ENCODE data around the gene TRAPPC12. TPM values are rescaled to one million over a fixed set of nuclear protein-coding genes. Genes with fewer than 3 reads are reported as not detected.

The TRAPPC12 gene
- total RNA-seq, 1 donor from 2014 or later = 94.8 TPM

DNA sequence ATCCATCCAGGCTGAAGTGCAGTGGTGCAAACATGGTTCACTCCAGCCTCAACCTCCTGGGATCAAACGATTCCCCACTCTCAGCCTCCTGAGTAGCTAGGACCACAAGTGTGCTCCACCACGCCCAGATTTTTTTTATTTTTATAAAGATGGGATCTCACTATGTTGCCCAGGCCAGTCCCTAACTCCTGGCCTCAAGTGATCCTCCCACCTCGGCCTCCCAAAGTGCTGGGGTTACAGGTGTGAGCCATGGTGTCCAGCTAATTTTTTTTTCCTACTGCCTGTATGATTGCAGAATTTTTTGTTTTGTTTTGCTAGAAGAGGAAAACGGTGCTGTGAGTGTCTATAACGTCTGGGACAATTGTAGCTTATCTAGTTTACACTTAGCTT, 101.5 kb downstream of the TRAPPC12 start:
- no peak for TF ChIP-seq POLR2A (IDR thresholded peaks at IDR 0.05)
- TF ChIP-seq, protein P1, sequence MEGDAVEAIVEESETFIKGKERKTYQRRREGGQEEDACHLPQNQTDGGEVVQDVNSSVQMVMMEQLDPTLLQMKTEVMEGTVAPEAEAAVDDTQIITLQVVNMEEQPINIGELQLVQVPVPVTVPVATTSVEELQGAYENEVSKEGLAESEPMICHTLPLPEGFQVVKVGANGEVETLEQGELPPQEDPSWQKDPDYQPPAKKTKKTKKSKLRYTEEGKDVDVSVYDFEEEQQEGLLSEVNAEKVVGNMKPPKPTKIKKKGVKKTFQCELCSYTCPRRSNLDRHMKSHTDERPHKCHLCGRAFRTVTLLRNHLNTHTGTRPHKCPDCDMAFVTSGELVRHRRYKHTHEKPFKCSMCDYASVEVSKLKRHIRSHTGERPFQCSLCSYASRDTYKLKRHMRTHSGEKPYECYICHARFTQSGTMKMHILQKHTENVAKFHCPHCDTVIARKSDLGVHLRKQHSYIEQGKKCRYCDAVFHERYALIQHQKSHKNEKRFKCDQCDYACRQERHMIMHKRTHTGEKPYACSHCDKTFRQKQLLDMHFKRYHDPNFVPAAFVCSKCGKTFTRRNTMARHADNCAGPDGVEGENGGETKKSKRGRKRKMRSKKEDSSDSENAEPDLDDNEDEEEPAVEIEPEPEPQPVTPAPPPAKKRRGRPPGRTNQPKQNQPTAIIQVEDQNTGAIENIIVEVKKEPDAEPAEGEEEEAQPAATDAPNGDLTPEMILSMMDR (IDR thresholded peaks at IDR 0.05) = no peak
- TF ChIP-seq POLR2AphosphoS5 (IDR thresholded peaks at IDR 0.05; ENCODE audit: insufficient read depth in 1 of 2, low read depth in 1 of 2) = no peak
- peaks cover 0 to 23% of the 10 kb centered on the region in 2 donors for H3K36me3 ChIP-seq
- intact Hi-C loops (cut with DNase I) = no loop called here
- no peak for DNase-seq (ENCODE audit: extremely low spot score in 2 of 2)
- no peaks in the 10 kb centered on the region for H3K4me1 ChIP-seq
- no peak overlapping the region for H3K27ac ChIP-seq
- H3K4me3 ChIP-seq = no peak overlapping the region
- no peaks in the 10 kb centered on the region for H3K27me3 ChIP-seq
- H3K9me3 ChIP-seq = no peaks in the 10 kb centered on the region

DNA sequence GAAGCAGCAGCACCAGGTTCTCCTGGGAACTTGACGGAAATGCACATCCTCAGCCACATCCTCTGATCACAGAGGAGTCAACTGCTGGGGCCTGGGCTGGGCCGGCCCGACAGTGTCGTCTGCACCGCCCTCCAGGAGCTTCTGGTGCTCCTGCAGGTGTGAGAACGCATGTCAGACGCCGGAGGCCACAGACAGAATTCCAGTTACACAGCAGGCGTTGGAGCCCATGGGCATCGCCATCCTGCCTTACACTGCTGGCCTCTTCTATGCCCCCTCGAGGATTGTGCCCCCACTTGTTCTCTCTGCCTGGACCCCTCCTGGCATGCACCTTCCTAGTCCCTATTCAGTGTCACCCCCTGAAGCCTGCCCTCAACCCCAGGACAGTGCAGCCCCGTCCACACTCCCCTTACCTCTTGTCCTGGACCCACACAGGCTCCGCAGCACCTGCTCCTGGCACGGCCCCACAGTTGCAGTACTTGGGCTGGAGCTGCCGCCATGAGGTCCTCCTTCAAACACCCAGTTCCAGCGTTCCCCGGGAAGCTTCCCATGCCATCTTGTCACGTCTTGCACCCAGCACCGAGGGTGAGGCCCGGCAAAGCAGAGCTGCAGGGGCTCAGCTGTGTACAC, 102.4 kb downstream of the TRAPPC12 start:
- Histone ChIP-seq H3K36me3 (peaks cover 0 to 23% of the 10 kb centered on the region in 2 donors), H3K9me3 (no peaks in the 10 kb centered on the region), H3K27me3 (no peaks in the 10 kb centered on the region), H3K4me1 (no peaks in the 10 kb centered on the region), H3K4me3 (no peak overlapping the region), H3K27ac (no peak overlapping the region)
- DNase-seq (ENCODE audit: extremely low spot score in 2 of 2) = no peak
- intact Hi-C loops (cut with DNase I) = no loop called here
- TF ChIP-seq, protein P1 (IDR thresholded peaks at IDR 0.05) = no peak
- no peak for TF ChIP-seq POLR2A (IDR thresholded peaks at IDR 0.05)
- no peak for TF ChIP-seq POLR2AphosphoS5 (IDR thresholded peaks at IDR 0.05; ENCODE audit: insufficient read depth in 1 of 2, low read depth in 1 of 2)

DNA sequence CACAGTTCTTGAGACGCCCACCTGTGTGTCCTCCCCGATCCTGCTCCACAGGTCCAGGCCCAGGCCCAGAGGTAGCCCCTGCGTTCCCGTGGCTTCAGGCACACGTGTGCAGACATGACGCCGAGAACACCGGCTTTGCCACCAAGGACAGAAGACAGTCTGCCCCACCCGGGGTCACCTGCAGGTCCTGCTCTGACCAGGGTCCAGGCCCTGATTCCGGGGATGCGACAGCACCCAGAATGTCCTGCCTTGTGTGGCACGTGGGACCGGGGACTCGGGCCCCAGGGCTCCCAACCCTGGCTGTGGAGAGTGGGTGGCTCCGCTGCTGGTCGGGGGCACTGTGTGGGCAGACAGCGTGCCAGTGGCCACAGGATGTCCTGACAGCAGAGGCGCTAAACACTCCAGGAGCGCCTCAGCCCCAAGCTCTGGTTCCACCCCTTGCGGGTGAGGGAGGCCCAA, 102.9 kb downstream of the TRAPPC12 start:
- no peak overlapping the region for H3K27ac ChIP-seq
- DNase-seq (ENCODE audit: extremely low spot score in 2 of 2) = no peak
- intact Hi-C loops (cut with DNase I) = no loop called here
- H3K9me3 ChIP-seq = no peaks in the 10 kb centered on the region
- H3K4me1 ChIP-seq = no peaks in the 10 kb centered on the region
- peaks cover 0 to 23% of the 10 kb centered on the region in 2 donors for H3K36me3 ChIP-seq
- no peaks in the 10 kb centered on the region for H3K27me3 ChIP-seq
- no peak overlapping the region for H3K4me3 ChIP-seq
- TF ChIP-seq POLR2AphosphoS5 (IDR thresholded peaks at IDR 0.05; ENCODE audit: insufficient read depth in 1 of 2, low read depth in 1 of 2) (no peak), POLR2A (IDR thresholded peaks at IDR 0.05) (no peak)
- TF ChIP-seq, protein P1 (IDR thresholded peaks at IDR 0.05) = no peak

DNA sequence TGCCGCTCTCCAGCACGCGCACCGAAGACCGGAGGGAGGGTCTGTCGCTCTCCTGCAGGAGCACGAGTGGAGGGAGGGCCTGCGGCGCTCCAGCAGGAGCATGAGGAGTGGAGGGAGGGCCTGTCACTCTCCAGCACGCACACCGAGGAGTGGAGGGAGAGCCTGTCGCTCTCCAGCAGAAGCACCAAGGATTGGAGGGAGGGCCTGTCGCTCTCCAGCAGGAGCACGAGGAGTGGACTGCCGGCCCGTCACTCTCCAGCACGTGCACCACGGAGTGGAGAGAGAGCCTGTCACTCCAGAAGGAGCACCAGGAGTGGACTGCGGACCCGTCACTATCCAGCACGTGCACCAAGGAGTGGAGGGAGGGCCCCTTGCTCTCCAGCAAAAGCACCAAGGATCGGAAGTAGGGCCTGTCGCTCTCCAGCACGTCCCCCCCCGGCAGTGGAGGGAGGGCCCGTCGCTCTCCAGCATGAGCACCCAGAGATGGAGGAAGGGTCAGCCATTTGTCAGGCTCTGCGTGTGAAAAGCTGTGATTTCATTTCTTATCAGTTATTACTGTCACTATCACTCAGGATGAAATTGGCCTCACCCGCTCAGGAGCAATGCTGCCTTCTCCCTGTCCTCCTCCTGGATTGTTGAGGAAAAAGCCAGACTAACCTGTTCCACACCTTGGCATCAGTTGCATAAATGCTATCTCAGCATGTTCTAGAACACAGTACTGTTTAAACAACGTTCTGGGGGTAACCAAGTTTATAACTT, 103.9 kb downstream of the TRAPPC12 start:
- TF ChIP-seq POLR2A (IDR thresholded peaks at IDR 0.05) = no peak
- TF ChIP-seq POLR2AphosphoS5 (IDR thresholded peaks at IDR 0.05; ENCODE audit: insufficient read depth in 1 of 2, low read depth in 1 of 2) = peak in 1 of 2 donors; percentile 62
- TF ChIP-seq, protein P1 (IDR thresholded peaks at IDR 0.05) = no peak
- Histone ChIP-seq H3K9me3 (no peaks in the 10 kb centered on the region), H3K4me1 (no peaks in the 10 kb centered on the region), H3K36me3 (peaks cover 0 to 14% of the 10 kb centered on the region in 2 donors), H3K4me3 (no peak overlapping the region), H3K27ac (no peak overlapping the region), H3K27me3 (no peaks in the 10 kb centered on the region)
- no peak for DNase-seq (ENCODE audit: extremely low spot score in 2 of 2)
- intact Hi-C loops (cut with DNase I) = no loop called here

Measured in vagina (tissue), 2 donors.